ENCODE measurements around the gene C16orf90.

The C16orf90 gene

DNA sequence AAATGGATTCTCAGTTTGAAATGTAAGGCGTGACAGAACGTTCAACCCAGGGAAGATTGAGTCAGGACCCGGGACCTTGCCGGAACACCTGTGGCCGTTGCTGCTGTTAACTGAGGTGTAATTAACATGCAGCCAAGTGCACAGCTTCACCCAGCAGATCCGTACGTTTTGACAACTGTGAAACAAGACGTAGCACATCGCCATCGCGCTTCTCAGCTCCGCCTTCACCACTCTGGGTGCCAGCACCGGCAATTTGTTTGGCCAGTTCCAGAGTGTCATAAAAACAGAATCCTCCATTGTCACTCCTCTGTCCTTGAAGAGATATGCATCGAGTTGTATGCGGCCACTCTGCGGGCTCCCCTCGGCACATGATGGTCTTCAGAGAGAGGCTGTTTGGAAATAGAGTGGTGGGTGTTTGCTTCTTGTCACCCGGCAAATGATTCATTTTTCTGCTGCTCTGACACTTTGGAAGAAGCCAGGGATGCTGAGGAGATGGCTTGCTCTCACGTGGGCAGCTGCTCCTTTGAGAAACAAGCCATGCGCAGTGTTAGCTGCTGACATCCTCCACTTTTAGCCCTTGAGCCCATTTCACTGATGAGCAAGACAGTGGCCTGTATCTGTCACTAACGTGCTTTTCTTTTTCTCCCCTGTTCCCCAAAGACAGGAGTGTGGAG is 29.2 kb downstream of the C16orf90 start:
- no peak for DNase-seq (ENCODE audit: low spot score)

- DNase-seq (ENCODE audit: low spot score), result no peak
Observed at GRCh38 chr16:3465301-3465700, 30.0 kb downstream of the C16orf90 start.

DNA sequence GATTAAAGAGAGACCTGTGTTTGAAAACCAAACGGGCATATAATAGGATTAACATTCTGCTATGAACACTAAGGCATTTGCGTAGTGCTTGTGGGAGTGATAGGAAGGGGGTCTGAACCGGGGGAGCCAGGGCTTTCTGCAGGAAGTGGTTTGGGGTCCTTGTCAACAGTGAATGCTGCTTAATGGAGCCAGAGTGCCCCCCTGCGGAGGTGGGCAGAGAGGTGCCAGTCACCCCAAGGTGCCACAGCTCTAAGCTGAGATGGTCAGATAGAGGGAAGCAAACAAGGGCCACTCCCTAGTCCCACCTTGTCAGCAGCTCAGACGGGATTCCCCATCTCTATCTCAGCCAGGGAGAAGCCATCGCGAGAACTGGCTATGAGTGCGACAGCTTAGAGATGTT is 34.1 kb downstream of the C16orf90 start:
- DNase-seq (ENCODE audit: low spot score), result no peak

DNA sequence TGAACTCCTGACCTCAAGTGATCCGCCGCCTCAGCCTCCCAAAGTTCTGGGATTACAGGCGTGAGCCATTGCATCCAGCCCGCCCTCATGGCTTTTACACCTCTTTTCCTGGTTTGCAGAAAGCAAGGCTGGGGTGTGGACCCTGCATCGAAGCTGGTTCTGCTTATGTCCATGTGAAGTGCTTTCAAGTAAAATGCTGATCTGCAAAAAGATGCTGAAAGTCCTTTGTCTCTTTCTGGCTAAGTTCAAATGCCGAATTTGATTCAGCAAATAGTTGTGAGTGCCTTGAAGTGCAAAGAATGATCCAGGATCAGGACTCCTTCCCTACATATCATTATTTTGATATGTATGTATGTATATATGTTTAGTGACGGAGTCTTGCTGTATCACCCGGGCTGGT is 34.7 kb downstream of the C16orf90 start:
- DNase-seq (ENCODE audit: low spot score), result no peak

DNA sequence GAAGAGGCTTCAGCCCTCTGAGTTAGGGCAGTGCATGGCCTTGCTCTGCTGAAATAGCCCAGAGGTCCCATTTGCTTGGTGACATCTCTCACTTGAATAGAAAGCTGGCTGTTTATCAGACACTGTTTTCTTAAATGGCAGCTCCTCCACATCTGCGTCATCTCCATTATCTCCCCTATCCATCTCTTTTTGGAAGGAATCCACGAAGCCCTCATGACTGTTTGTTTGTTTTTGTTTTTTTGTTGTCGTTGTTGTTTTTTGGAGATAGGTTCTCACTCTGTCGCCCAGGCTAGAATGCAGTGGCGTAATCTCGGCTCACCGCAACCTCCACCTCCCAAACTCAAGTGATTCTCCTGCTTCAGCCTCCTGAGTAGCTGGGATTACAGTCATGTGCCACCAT is 35.2 kb downstream of the C16orf90 start:
- DNase-seq (ENCODE audit: low spot score), result no peak

GRCh38 chr16:3459401-3460090 is 35.7 kb downstream of the C16orf90 start:
- DNase-seq (ENCODE audit: low spot score), result no peak

GRCh38 chr16:3458852-3459361 is 36.4 kb downstream of the C16orf90 start:
- DNase-seq (ENCODE audit: low spot score), result no peak

DNA sequence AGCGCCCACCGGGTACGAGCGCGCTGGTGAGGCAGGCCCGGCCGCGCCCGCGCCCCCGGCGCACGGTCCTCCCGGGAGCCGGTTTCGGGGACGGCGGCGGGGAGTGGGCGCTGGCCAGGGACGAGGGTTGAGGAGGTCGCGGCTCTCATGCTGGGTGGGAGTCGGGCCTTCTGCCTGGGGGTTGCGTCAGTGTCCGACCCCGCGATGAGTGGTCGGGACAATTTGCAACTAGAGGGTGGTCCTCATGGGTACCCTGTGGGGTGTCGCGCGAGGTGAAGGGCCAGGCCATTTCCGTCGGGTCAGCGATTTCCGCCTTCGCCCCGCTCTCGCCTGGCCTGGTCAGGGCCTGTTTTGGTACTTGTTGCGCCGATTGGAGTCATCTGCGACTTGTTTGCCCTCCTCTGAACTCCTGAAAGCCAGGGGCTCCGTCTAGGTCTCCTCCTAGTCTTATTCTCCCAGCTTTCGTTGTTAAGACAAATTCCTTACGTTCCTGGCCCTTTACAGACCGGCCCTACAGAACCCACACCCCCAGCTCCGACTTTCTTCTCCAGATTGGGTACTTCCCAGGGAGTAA is 36.9 kb downstream of the C16orf90 start:
- no peak for DNase-seq (ENCODE audit: low spot score)

GRCh38 chr16:3457434-3458252 is 37.6 kb downstream of the C16orf90 start:
- DNase-seq (ENCODE audit: low spot score), result peak; percentile 90

DNA sequence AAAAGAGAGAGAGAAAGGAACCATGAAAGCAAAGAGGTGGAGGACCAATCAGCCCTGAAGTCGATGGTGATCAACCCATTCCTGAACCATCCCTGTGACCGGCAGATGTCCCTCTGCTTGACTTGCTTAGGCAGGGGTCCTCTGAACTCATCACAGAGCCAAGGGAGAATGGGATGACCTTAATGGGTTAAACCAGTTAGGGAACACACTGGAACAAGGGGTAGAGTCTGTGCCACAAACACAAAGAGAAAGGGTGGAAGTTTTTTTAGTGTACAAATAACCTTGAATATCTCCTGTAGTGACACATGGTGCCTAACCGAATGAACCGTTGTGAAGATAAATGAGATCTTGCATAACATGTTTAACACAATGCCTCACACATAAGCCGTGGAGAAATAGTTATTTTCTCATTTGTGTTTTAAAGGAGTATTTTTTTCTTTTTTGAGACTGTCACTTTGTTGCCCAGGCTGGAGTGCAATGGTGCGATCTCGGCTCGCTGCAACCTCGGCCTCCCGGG is 40.6 kb downstream of the C16orf90 start:
- no peak for DNase-seq (ENCODE audit: low spot score)

GRCh38 chr16:3454093-3454492 is 41.2 kb downstream of the C16orf90 start:
- DNase-seq (ENCODE audit: low spot score), result no peak

- no peak for DNase-seq (ENCODE audit: low spot score)
Observed at GRCh38 chr16:3444032-3444388, 51.3 kb downstream of the C16orf90 start.

Small RNAs within 50 kb of the gene (small RNA-seq; reads per million reads assigned to genes)
- 0 reads per million in 2 experiments for gene MIR6126
